Neutrophil (primary cell): ENCODE measurements around the gene ELF4.

Experiments
- H3K27ac ChIP-seq: fragments of 200-600 bp; sonication (generic); 2 replicates; pipeline ENCODE4 v1.5.1; 2016; ENCODE audit warnings: mild to moderate bottlenecking, moderate library complexity
- H3K27me3 ChIP-seq: fragments of 200-600 bp; sonication (generic); 2 replicates; pipeline ENCODE4 v1.6.0; 2016; ENCODE audit warnings: mild to moderate bottlenecking
- H3K36me3 ChIP-seq: fragments of 200-600 bp; sonication (generic); 2 replicates; pipeline ENCODE4 v1.5.1; 2017
- H3K4me1 ChIP-seq, 2 experiments: fragments of 200-600 bp in 1 of 2; sonication (generic) in 1 of 2; 1 replicate in 1 of 2; 2 replicates in 1 of 2; pipeline versions ENCODE4 v1.5.1 to v1.6.1; 2013 to 2016; ENCODE audit warnings: low read depth in 1 of 2, low read length in 1 of 2, mild to moderate bottlenecking in 1 of 2, moderate library complexity in 1 of 2; ENCODE audit not compliant: control insufficient read depth in 1 of 2, insufficient read depth in 1 of 2
- H3K4me3 ChIP-seq, 2 experiments: fragments of 200-600 bp in 1 of 2; sonication (generic) in 1 of 2; 1 replicate in 1 of 2; 2 replicates in 1 of 2; pipeline ENCODE4 v1.5.1; 2013 to 2016; ENCODE audit warnings: low read depth in 1 of 2, low read length in 1 of 2, mild to moderate bottlenecking in 1 of 2, moderate library complexity in 1 of 2
- H3K9me3 ChIP-seq: fragments of 200-600 bp; sonication (generic); 2 replicates; pipeline ENCODE4 v1.5.1; 2016
- TF ChIP-seq, protein P1 (sequence below): fragments of 200-600 bp; sonication (generic); IDR thresholded peaks from 2 replicates; pipeline ENCODE4 v1.5.1; 2016; ENCODE audit warnings: antibody characterized with exemption

ELF4 gene

DNA sequence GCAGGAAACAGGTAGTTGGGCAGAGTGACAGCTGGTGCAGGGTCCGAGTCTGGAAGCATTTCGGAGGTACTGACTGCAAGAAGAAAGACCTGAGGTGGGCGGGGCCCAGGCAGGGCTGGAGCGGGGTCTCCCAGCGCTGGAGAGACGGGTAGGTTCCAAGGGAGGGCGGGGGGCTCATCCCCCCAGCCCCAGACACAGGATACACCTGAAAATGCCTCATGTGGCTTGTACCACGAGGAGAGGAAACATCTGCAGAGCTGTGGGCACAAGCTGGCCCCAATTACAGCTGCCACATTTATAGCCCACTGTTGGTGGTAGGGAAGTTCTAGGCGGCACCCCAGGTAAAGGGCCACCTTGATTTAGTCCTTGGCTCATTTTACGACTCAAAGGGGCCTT is 38.0 kb downstream of the ELF4 start:
- TF ChIP-seq, protein P1, sequence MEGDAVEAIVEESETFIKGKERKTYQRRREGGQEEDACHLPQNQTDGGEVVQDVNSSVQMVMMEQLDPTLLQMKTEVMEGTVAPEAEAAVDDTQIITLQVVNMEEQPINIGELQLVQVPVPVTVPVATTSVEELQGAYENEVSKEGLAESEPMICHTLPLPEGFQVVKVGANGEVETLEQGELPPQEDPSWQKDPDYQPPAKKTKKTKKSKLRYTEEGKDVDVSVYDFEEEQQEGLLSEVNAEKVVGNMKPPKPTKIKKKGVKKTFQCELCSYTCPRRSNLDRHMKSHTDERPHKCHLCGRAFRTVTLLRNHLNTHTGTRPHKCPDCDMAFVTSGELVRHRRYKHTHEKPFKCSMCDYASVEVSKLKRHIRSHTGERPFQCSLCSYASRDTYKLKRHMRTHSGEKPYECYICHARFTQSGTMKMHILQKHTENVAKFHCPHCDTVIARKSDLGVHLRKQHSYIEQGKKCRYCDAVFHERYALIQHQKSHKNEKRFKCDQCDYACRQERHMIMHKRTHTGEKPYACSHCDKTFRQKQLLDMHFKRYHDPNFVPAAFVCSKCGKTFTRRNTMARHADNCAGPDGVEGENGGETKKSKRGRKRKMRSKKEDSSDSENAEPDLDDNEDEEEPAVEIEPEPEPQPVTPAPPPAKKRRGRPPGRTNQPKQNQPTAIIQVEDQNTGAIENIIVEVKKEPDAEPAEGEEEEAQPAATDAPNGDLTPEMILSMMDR = no peak
- Histone ChIP-seq H3K9me3 (no peaks in the 10 kb centered on the region), H3K36me3 (peaks cover 72% of the 10 kb centered on the region), H3K27ac (peak overlapping the region; percentile 15), H3K4me3 (no peak overlapping the region), H3K27me3 (no peaks in the 10 kb centered on the region), H3K4me1 (no peaks in the 10 kb centered on the region)

GRCh38 chrX:130071611-130072344 is 38.5 kb downstream of the ELF4 start:
- Histone ChIP-seq H3K4me3 (no peak overlapping the region), H3K36me3 (peaks cover 78% of the 10 kb centered on the region), H3K27me3 (no peaks in the 10 kb centered on the region), H3K9me3 (no peaks in the 10 kb centered on the region), H3K27ac (peak overlapping the region; percentile 15), H3K4me1 (no peaks in the 10 kb centered on the region)
- TF ChIP-seq, protein P1 = no peak

DNA sequence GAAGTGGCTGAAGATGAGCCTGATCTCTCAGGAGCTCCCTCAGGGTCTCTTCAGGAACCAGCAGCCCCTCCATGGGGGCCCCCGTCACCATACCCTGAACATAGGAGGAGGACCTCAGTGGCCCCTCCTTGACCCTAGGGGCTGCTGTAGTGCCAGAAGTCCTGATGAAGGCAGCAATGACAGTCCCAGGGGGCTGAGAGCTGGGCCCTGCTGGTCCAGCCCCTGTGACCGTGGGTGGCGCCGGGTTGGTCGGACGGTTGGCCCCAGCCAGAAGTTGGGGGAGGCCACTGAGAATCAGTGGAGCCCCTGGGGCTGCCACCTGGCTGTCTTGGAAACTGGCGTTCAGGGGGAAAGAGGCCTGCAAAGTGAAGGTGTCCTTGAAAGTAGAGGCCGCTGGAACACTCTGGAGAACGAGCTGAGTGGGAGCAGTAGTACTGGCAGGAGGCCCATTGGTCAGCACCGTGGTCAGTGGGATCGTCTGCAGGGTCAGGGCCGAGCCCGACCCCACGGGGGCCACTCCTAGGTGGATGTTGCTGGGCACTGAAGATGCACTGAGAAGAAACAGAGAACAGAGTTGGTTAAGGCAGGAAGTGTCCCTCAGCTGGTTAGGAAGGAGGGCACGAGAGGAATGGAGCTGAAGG is 43.2 kb downstream of the ELF4 start:
- H3K4me3 ChIP-seq = no peak overlapping the region
- H3K27ac ChIP-seq = no peak overlapping the region
- H3K4me1 ChIP-seq = no peaks in the 10 kb centered on the region
- H3K36me3 ChIP-seq = peaks cover 74% of the 10 kb centered on the region
- H3K27me3 ChIP-seq = no peaks in the 10 kb centered on the region
- no peaks in the 10 kb centered on the region for H3K9me3 ChIP-seq
- TF ChIP-seq, protein P1 = no peak

DNA sequence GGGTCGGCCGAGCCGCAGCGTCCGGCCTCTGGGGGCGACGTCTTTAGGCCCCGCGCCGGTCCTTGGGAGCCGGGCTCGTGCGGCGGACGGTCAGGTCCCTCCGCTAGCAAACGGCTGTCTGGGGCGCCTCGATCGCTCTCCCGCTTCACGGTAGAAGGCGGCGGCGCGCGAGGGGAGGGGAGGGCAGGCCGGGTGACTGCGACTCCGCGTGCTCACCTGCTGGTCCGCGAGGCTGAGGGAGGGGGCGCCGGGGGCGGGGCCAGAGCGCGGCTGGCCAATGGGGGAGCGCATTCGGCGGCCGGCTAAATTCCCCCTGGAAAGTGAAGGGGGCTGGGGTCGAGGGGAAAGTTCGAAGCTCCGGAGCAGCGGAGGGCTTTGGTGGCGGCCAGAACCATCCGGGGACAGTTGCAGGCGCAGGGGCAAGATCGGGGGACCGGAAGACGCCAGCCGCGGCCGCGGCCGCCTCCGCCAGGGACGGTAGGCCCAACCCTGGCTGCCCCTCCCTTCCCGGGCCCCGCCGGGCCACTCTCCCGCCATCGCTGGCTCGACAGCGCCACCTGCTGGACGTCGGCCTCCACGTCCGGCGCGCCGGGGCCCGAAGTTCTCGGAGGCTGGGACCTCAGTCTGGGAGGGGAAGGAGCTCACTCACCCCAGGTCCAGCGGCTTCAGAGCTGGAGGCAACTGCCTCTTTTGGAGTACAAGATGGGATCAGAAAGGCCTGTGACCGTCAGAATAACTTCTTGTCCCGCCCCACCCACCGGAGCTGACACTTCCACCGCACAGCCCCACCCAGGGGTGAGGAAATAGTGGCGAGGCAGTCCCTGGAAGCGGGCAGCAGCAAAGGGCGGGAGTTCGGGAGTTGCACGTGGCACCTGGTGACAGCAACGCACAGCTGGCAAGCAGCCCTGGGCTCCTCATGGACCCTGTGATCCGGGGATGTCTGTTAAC is 49.9 kb downstream of the ELF4 start:
- no peaks in the 10 kb centered on the region for H3K9me3 ChIP-seq
- peak overlapping the region; percentile 50 for H3K27ac ChIP-seq
- peak overlapping the region; percentile 58 to 65 for H3K4me3 ChIP-seq
- peaks cover 8 to 12% of the 10 kb centered on the region in 2 experiments for H3K4me1 ChIP-seq
- TF ChIP-seq, protein P1 = peak; percentile 86
- peaks cover 23% of the 10 kb centered on the region for H3K36me3 ChIP-seq
- H3K27me3 ChIP-seq = no peaks in the 10 kb centered on the region

- H3K4me3 ChIP-seq = no peak overlapping the region
- TF ChIP-seq, protein P1 = no peak
- H3K4me1 ChIP-seq = peaks cover 8 to 12% of the 10 kb centered on the region in 2 experiments
- no peaks in the 10 kb centered on the region for H3K9me3 ChIP-seq
- H3K36me3 ChIP-seq = peaks cover 24% of the 10 kb centered on the region
- H3K27me3 ChIP-seq = no peaks in the 10 kb centered on the region
- H3K27ac ChIP-seq = peak overlapping the region; percentile 31
Measured at GRCh38 chrX:130058652-130059051, 51.6 kb downstream of the ELF4 start.
